KMS-11 (cell line): ENCODE data around the gene ELMOD2.

ENCODE experiments used
- H2AFZ ChIP-seq: fragments of 200-600 bp; sonication (generic); 2 replicates; pipeline ENCODE4 v1.6.1; 2016; ENCODE audit warnings: antibody characterized with exemption, mixed run types, low read depth
- H3K27ac ChIP-seq: fragments of 200-600 bp; sonication (generic); 2 replicates; pipeline ENCODE4 v1.6.1; 2016; ENCODE audit warnings: mild to moderate bottlenecking, mixed run types
- H3K27me3 ChIP-seq: fragments of 200-600 bp; sonication (generic); 2 replicates; pipeline ENCODE4 v1.6.1; 2017; ENCODE audit warnings: mild to moderate bottlenecking, low read depth, mixed run types, moderate library complexity; ENCODE audit not compliant: insufficient read depth
- H3K36me3 ChIP-seq: fragments of 200-600 bp; sonication (generic); 2 replicates; pipeline ENCODE4 v1.6.1; 2017; ENCODE audit warnings: mild to moderate bottlenecking, mixed run types; ENCODE audit not compliant: insufficient read depth
- H3K4me1 ChIP-seq: fragments of 200-600 bp; sonication (generic); 2 replicates; pipeline ENCODE4 v1.6.1; 2016; ENCODE audit warnings: mild to moderate bottlenecking, low read depth, mixed run types; ENCODE audit not compliant: poor library complexity, severe bottlenecking
- H3K4me2 ChIP-seq: fragments of 200-600 bp; sonication (generic); 2 replicates; pipeline ENCODE4 v1.7.0; 2016; ENCODE audit warnings: mild to moderate bottlenecking, mixed run types
- H3K4me3 ChIP-seq: fragments of 200-600 bp; sonication (generic); IDR thresholded peaks from 2 replicates; pipeline ENCODE4 v1.6.1; 2017; ENCODE audit warnings: low read depth, low read length, mixed read lengths; ENCODE audit not compliant: insufficient read depth
- H3K79me2 ChIP-seq: fragments of 200-600 bp; sonication (generic); 2 replicates; pipeline ENCODE4 v1.6.1; 2016; ENCODE audit warnings: low read depth, mixed run types; ENCODE audit not compliant: insufficient read depth
- H3K9ac ChIP-seq: fragments of 200-600 bp; sonication (generic); 2 replicates; pipeline ENCODE4 v1.6.1; 2016; ENCODE audit warnings: mild to moderate bottlenecking, mixed run types
- H4K20me1 ChIP-seq: fragments of 200-600 bp; sonication (generic); 2 replicates; pipeline ENCODE4 v1.6.1; 2016; ENCODE audit warnings: mild to moderate bottlenecking, mixed run types; ENCODE audit not compliant: insufficient read depth
- CTCF ChIP-seq: fragments of 200-600 bp; sonication (generic); conservative IDR thresholded peaks from 2 replicates; pipeline ENCODE4 v1.6.1; 2017; ENCODE audit warnings: low read depth, mild to moderate bottlenecking, antibody characterized with exemption, low read length, moderate library complexity, mixed read lengths

ELMOD2 gene

GRCh38 chr4:140523857-140524742, at the start of gene ELMOD2:
Gene ELMOD2 (plus strand): TSS chr4:140524168. CDS start chr4:140525429, 1,261 bp downstream.
- no peaks in the 10 kb centered on the region; the same call in 1 of the 2 replicates for H3K79me2 ChIP-seq
- H3K4me2 ChIP-seq = peak within 1 kb of the TSS; percentile 85
- peak within 1 kb of the TSS; percentile 59 for H3K4me3 ChIP-seq
- TF ChIP-seq CTCF = peak; percentile 92
- peak within 1 kb of the TSS; percentile 14; the same call in 1 of the 2 replicates for H3K27ac ChIP-seq
- peak within 1 kb of the TSS; percentile 89 for H2AFZ ChIP-seq
- H4K20me1 ChIP-seq = no peaks in the 10 kb centered on the region
- peaks cover 11% of the 10 kb centered on the region for H3K4me1 ChIP-seq
- H3K9ac ChIP-seq = peak within 1 kb of the TSS; percentile 63
- H3K27me3 ChIP-seq = no peaks in the 10 kb centered on the region
- no peaks in the 10 kb centered on the region for H3K36me3 ChIP-seq

- Histone ChIP-seq H3K4me2 (no peak overlapping the region), H3K79me2 (no peaks in the 10 kb centered on the region), H3K27ac (no peak overlapping the region), H3K36me3 (no peaks in the 10 kb centered on the region), H3K4me3 (no peak overlapping the region), H4K20me1 (no peaks in the 10 kb centered on the region), H3K4me1 (no peaks in the 10 kb centered on the region), H3K27me3 (no peaks in the 10 kb centered on the region), H3K9ac (no peak overlapping the region), H2AFZ (no peak overlapping the region)
- no peak for TF ChIP-seq CTCF
These were observed 40.5 kb upstream of the ELMOD2 start for GRCh38 chr4:140483445-140483844.

- H3K27ac ChIP-seq = no peak overlapping the region
- TF ChIP-seq CTCF = no peak
- H3K4me1 ChIP-seq = no peaks in the 10 kb centered on the region
- no peak overlapping the region for H3K4me3 ChIP-seq
- no peak overlapping the region for H2AFZ ChIP-seq
- H4K20me1 ChIP-seq = no peaks in the 10 kb centered on the region
- no peaks in the 10 kb centered on the region for H3K79me2 ChIP-seq
- no peaks in the 10 kb centered on the region for H3K27me3 ChIP-seq
- no peaks in the 10 kb centered on the region for H3K36me3 ChIP-seq
- no peak overlapping the region for H3K9ac ChIP-seq
- no peak overlapping the region for H3K4me2 ChIP-seq
These were observed 38.0 kb upstream of the ELMOD2 start for GRCh38 chr4:140485939-140486338.

GRCh38 chr4:140497405-140497746, 26.6 kb upstream of the ELMOD2 start:
- H3K36me3 ChIP-seq = no peaks in the 10 kb centered on the region
- H3K4me1 ChIP-seq = no peaks in the 10 kb centered on the region
- TF ChIP-seq CTCF = no peak
- no peaks in the 10 kb centered on the region for H4K20me1 ChIP-seq
- H3K9ac ChIP-seq = no peak overlapping the region
- H3K27ac ChIP-seq = no peak overlapping the region
- no peak overlapping the region for H3K4me2 ChIP-seq
- H3K4me3 ChIP-seq = no peak overlapping the region
- H3K79me2 ChIP-seq = no peaks in the 10 kb centered on the region
- no peaks in the 10 kb centered on the region for H3K27me3 ChIP-seq
- H2AFZ ChIP-seq = no peak overlapping the region
